NCI-H774 (cell line): ENCODE data around the gene MAN2A2.
"Not testable (repeated sequence)": the region's sequence is repeated elsewhere in the genome, so short reads cannot be mapped to it uniquely, and the experiment has no call there.

Source experiments
- DNase-seq: peaks from one replicate; lab custom pipeline; 2025; lab: John Stamatoyannopoulos, UW

MAN2A2 gene

DNA sequence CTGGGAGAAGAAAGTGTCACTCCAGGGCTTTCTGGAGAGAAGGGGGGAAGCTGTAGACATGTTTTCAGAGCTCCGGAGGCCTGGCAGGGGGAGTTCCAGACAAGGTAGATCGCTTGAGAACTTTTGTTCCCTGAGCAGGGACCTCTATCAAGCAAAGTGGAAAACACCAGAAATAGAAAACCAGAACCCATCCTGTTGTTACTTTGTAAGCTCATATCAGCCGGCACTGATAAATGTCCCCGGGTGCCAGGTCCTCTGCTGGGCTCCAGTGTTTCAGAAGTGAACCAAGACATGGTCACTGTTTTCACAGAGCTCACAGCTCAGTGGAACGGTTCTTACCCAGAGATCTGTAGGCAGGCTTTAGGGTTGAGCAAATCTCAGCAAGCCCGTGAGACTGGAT, 15.7 kb downstream of the MAN2A2 start:
- no peak for DNase-seq

DNA sequence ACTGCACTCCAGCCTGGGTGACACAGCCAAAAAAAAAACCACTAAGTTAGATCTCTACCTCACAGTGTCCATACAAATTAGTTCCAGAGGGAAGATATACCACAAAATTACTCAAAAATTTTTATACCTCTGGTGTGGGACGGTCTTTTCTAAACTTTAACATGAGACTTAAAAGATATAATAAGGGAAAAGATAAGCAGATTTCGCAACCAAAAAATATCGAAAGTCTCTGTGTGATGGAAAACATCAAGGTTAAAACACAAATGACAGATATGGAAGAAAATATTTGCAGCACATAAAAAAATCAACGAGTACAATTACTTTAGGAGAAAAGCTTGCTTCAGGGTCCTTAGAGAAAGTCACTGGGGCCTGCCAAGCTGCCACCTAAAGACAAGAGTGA, 18.8 kb downstream of the MAN2A2 start:
- DNase-seq: no peak

DNA sequence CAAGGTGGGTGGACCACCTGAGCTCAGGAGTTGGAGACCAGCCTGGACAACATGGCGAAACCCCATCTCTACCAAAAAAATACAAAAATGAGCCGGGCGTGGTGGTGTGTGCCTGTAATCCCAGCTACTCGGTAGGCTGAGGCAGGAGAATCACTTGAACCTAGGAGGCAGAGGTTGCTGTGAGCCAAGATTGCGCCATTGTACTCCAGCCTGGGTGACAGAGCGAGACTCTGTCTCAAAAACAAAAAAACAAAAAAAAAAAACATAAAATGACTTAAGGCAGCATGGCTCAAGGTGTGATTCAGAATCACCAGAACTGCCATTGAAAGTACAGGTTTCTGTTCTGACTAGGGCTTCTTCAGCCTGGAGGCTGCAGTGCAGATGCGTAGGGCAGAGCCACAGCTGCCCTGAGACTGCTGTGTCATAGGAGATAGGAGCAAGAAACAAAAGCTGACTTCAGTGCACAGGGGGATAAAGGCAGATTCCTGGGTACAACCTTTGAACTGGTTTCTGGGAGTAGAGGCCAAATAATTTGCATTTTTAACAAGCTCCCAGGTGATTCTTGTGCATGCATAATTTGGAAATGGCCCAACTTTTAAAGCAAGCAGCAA, 19.7 kb downstream of the MAN2A2 start:
- DNase-seq: not testable (repeated sequence)

DNA sequence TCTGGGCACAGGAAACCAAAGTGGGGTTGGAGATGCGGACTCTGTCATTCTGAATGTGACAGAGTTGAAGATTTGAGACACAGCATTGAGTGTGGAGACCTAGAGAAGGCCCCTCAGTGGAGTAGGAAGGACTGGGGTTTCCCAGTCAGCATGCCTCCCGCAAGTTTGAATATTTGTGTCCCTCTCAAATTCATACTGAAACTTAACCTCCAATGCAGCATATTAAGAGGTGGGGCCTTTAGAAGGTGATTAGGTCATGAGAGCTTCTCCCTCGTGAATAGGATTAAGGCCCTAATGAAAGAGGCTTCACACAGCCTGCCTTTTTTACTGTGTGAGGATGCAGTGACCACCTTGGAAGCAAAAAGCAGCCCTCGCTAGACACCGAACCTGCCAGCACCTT, 21.3 kb downstream of the MAN2A2 start:
- DNase-seq: no peak

DNA sequence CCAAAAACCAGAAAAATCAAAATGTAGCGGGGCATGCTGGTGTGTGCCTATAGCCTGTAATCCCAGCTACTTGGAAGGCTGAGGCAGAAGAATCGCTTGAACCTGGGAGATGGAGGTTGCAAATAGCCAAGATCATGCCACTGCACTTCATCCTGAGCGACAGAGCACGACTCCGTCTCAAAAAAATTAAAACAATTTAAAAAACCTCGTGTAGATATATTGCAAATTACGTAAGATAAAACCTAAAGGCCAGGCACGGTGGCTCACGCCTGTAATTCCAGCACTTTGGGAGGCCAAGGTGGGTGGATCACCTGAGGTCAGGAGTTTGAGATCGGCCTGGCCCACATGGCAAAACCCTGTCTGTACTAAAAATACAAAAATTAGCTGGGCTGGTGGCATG, 23.7 kb downstream of the MAN2A2 start:
- DNase-seq: not testable (repeated sequence)

DNA sequence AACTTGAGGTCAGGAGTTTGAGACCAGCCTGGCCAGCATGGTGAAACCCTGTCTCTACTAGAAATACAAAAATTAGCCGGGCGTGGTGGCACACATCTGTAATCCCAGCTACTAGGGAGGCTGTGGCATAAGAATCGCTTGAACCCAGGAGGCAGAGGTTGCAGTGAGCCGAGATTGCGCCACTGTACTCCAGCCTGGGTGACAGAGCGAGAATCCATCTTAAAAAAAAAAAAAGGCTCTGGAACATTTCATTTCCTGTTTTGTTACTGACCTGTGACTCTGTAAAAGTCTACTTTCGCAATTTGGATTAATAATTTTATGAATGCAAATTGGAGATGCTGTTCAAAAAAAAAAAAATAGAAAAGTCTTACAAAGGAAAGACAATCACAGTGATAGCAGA, 25.0 kb downstream of the MAN2A2 start:
- not testable (repeated sequence) for DNase-seq

DNA sequence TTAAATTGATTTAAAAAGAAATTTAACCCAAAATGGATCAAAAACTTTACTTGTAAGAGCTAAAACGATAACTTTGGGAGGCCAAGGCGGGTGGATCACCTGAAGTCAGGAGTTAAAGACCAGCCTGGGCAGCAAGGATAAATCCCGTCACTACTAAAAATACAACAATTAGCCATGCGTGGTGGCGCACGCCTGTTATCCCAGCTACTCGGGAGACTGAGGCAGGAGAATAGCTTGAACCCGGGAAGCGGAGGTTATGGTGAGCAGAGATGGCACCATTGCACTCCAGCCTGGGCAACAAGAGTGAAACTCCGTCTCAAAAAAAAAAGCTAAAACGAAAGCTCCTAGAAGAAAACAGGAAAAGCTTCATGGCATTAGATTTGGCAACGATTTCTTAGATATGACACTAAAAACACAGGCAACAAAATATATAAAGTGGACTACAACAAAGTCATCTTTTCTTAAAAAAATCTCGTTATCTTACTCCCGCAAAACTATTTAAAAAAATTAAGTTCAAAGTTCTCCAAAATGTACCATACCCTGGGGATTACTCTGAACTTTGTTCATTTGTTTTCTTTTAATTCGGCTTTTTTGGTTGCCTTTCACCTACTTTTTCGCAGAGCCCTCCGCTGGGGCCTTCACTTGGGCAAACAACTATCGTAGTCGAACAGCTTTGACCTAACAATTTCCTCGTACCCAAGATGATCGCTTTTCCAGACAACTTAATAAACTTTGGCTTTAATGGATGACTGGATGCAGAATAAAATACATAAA, 26.3 kb downstream of the MAN2A2 start:
- no peak for DNase-seq

DNA sequence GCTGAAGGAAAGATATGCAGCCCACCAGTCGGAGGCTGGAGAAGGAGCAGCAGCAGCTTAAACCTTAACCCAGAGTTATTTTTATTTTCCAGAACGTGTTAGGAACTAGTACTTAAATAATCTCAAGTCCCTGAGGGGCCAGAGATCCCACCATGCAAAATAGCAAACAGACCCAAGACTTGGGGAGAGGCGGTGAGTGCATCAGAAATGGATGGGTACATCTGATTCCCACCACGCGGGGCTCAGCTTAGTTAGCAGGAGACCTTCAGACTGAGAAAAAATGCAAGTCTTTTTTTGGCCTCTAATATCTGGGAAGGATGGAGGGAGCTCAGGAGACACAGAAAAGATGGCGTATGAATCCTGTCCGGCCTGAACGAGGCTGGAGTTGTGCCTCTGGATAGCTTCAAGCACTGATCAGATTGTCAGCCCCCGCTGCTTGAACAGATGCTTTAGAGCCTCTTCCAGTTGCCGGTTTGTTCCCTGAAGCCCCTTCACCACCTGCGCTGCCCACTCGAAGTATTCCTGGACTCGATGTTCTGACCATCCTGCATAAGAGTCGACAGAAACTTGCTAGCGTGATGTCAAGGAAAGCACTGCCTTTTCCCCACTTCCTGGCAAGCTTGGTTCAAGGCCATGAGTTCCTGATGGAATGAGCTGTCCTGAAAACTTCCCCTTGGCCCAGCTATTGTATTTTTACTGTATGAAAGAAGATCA, 27.9 kb downstream of the MAN2A2 start:
- DNase-seq: peak; percentile 33

DNA sequence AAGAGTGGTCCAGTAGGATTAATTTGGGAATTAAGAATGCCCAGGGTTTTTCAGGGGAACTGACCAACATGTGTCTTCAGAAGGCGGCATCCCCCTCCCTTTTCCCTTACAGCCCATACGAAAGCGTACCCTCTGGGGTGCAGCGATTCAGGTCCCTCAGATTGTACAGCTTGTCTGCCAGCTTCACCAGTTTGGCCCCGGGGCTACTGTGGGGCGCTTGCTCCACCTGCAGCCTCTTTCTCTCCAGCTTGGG, 28.4 kb downstream of the MAN2A2 start:
- no peak for DNase-seq

DNA sequence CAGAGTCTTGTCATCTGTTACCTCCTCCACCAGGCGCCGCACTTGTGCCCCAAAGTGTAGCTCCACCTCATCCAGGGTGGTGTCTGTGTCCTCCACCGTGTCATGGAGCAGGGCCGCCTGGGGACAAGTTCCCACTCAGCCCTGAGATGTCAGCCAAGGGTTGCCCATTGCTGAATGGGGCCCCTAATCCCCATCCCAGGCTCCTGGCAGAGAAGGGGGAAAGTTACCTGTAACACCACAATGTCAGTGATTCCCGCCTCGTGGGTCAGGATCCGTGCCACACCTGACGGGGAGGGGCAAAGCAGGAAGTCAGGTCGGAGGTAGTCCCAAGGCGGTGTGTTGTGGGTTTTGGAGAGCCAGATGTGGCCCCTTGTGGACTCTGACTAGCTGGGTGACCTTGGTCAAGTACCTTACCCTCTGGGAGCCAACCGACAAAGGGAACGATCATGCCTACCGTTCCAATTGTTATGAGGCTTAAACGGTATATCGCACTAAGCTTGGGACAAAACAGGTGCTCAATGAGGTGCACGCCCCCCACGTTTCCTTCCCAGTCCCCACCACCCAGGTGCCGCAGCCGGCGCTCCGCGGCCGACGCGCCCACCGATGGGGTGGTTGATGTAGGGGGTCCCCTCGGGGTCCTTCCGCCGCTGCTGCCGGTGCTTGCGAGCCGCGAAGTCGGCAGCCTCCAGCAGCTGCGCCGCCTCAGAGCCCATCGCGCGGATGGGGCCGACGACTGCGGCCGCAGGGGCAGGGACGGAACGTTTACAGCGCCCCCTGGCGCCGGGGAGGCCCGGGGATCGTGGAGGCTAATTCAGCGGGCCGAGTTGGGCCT, 28.9 kb downstream of the MAN2A2 start, which contains the start of gene HDDC3:
Gene HDDC3 (minus strand): TSS at position 722 of the 832 bp plus-strand sequence. CDS start 9 bp downstream, at position 713.
- DNase-seq: peak; percentile 81

DNA sequence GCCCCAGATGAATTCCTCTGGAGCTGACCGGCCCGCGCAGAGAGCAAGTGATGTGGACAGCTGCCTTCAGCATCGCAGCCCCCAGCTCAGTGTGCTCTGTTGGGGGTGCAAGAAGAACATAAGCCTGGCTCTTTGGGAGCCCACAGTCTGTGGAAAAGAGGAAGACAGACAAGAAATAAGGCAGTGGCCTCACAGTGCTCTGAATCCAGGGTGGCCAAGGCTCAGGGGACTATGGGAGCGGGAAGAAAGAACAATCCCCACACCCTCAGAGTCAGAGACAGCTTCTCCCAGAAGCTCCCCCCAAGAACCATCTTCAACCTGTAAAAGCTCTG, 29.5 kb downstream of the MAN2A2 start:
- no peak for DNase-seq

DNA sequence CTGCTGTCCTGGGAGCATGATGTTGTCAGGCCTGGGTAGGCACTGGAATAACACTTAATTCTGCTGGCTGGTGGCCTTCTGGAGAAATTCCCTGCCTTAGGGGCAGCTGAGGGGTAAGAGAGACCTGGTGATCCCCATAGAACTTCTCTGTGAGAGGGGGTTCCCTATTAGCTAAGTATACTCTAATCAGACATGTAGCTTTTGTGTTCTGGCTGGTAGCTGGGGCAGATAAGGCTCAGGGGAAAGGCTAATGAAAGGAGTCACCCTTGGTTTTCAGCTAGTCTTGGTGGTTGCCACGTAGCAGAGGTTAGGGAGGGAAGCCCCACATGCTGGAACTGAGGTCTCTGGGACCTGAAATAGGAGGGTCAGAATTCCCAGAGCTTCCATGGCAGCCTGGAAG, 30.2 kb downstream of the MAN2A2 start:
- DNase-seq: no peak

DNA sequence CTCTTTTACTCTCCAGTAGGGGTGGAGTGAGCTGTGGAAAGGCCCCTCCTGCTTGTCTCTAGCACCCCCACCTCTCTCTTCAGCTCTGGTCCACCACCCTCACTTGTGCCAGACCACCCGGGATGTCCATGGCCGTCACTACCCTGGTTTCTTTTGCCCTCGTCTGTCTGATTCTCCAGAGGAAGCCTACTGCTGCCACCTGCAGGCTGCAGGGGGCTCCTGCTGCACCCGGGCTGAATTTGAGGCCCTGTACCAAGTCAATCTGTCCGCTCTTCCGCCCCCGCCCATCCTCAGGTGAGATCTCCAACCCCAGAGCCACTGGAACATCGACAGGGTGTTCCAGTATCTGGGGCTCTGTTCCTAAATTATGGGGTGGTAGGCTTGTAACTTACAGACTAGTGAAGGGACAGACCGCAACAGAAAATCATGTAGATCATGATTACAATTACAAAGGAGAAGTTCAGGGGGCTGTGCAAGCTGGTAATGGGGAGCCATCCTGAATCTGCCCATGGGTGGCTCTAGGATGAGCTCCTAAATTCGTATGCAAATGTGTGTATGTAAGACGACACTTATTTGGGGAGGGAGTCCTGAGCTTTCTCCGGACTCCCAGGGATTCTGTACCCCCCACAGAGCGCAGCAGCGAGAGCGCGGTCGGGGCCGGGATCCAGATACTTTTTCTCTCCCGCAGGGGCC, 31.3 kb downstream of the MAN2A2 start:
- peak; percentile 80 for DNase-seq

DNA sequence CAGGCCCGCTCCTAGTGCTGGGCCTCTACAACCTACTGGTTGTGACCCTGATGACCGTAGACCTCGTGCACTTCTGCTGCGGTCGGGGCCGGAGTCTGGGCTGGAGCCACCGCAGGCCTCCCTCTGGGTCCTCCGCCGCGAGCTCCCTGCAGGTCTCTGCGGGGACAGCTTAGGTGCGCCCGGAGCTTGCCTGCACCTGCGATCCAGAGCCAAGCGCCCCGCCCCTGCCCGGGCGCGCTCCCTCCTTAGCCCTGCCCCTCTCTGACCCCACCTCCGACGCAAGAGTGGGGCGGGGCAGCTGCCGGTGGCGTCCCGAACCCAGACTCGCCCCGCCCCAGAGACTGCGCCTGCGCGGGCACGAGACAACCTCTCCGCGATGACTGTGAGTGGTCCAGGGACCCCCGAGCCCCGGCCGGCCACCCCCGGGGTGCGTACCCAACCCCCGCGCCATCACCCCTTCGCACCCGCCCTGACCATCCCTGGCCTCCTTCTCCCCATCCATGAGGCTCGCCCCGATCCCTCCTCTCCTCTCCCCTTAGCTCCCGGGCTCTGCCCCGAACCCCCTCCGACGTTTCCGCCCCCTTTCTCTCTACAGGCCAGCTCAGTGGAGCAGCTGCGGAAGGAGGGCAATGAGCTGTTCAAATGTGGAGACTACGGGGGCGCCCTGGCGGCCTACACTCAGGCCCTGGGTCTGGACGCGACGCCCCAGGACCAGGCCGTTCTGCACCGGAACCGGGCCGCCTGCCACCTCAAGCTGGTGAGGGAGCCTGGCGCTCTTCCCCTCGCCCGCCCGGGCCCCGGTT, 32.0 kb downstream of the MAN2A2 start, which contains the start of gene UNC45A:
Gene UNC45A (plus strand): TSS at position 337 of the 803 bp plus-strand sequence. CDS start 40 bp downstream, at position 377.
- peak; percentile 92 for DNase-seq

DNA sequence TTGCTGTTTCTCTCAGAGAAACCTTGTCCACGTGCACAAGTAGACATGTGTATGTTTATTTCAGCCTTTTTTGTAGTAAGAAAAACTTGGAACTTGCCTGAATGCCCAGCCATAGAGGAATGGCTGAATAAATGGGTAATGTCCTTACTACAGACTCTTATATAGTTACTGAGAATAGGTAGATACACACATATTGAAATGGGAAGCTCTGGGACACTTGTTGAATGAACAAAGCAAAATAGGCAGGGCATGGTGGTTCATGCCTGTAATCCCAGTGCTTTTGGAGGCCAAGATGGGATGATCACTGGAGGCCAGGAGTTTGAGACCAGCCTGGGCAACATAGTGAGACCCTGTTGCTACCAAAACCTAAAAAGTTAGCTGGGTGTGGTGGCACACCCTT, 33.7 kb downstream of the MAN2A2 start:
- DNase-seq: no peak

DNA sequence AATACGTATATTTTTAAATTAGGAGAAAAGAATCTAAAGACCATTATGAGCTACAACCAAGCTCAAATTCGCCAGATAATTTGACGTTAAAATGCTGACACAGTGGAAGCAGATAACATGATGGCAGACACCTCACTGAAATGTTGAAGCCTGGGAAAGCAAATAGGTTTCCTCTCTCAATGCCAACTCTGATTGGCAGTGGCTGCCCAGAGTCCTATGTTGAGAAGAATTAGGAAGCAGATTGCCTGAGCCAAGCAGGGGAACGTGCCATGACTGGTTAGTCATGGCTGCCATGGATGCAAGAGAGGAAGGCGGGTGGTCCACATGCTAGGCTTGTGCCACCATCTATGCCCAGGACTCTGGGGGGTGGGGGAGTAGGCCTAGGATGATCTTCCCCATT, 35.2 kb downstream of the MAN2A2 start:
- no peak for DNase-seq

DNA sequence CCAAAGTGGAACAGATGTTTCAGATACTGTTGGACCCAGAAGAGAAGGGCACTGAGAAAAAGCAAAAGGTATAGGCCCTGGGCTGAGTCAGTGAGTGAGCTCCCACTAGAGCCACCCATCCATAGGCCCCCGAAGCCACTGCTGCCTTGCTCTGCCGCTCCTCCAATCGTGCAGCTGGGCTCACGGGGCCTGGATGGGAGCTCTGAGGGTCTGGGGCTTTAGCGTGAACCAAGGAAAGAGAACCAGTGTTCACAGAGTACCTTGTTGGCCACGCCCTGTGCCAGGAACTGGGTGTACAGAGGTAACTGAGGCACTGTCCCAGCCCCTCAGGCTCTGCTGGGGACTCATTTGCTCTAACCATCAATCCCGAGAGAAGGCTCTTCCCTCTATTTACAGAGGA, 36.7 kb downstream of the MAN2A2 start:
- no peak for DNase-seq

DNA sequence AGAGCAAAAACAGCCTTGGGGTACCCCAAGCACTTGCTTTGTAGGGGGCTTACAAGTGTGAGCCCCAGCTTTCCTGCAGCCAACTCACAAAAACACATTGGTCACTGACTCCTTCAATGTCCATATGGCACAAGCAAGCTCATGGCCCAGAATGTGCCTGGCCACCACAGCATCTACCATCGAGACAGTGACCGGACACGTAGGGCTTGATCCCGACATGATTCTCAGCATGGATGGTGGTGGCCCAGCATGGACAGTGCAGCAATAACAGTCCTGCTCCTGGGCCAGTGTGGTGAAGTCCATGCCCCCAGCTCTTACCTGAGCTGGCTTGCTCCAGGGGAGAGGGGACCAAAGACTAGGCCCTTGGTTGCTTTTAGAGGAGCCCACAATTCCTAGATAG, 37.9 kb downstream of the MAN2A2 start:
- DNase-seq: no peak

DNA sequence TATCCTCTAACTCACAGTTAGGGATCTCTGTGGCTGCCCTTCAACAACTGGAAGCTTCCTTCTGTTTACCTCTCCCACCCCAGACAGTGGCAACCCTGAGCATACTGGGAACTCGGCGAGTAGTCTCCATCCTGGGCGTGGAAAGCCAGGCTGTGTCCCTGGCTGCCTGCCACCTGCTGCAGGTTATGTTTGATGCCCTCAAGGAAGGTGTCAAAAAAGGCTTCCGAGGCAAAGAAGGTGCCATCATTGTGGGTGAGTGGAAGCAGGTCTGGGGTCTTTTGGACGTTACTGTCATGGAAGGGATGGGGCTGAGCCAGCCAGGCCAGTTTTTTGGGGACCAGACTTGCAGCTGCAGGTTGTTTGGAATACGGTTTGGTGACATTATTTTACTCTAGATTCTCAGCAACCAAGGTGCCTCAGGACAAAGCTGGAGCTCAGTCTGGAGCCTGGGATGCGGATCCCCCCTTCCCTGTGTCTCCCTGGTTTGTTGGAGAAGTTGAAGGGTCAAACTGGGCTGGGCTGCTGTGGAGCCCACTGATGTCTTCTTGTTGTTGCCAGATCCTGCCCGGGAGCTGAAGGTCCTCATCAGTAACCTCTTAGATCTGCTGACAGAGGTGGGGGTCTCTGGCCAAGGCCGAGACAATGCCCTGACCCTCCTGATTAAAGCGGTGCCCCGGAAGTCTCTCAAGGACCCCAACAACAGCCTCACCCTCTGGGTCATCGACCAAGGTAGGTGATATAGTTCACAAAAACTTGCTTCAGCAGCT, 39.4 kb downstream of the MAN2A2 start:
- no peak for DNase-seq

DNA sequence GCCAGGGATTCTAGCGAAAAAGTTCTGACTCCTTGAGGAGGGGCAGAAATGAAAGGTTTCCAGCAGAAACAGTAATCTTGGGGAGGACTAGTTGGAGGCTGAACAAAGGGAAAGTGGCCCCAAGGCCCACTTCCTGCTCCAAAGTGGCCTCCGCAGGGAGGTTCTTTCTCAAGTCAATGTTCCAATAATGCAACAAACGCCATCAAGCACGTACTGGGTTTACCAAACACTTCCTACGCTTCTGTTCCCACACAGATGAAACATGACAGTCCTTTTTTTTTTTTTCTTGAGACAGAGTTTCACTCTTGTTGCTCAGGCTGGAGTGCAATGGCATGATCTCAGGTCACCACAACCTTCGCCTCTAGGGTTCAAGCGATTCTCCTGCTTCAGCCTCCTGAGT, 42.0 kb downstream of the MAN2A2 start:
- DNase-seq: no peak
